Right atrium auricular region (tissue), 2 donors: Measurements from ENCODE around the gene CALU. TPM values are rescaled to one million over a fixed set of nuclear protein-coding genes. Genes with fewer than 3 reads are reported as not detected.

ENCODE experiments used
- DNase-seq: peaks from one replicate; pipeline ENCODE4 v3.0.0-alpha.2; 2019; ENCODE audit warnings: low spot score
- H3K27ac ChIP-seq, 2 donors: fragments of 200-600 bp; sonication (generic); 1 replicate in 1 of 2; 2 replicates in 1 of 2; pipeline ENCODE4 v1.5.1; 2016 to 2019
- H3K27me3 ChIP-seq, 2 donors: fragments of 200-600 bp; sonication (generic); one replicate each; pipeline versions ENCODE4 v1.5.1 to v1.6.0; 2017 to 2019
- H3K36me3 ChIP-seq: fragments of 200-600 bp; sonication (generic); one replicate; pipeline ENCODE4 v1.5.1; 2016
- H3K4me1 ChIP-seq, 2 donors: fragments of 200-600 bp; sonication (generic); one replicate each; pipeline versions ENCODE4 v1.5.1 to v1.6.0; 2017 to 2019
- H3K4me3 ChIP-seq, 2 donors: fragments of 200-600 bp; sonication (generic); 1 replicate in 1 of 2; 2 replicates in 1 of 2; pipeline ENCODE4 v1.5.1; 2017 to 2019; ENCODE audit warnings: mild to moderate bottlenecking in 1 of 2, moderate library complexity in 1 of 2
- H3K9me3 ChIP-seq, 2 donors: fragments of 200-600 bp; sonication (generic); one replicate each; pipeline ENCODE4 v1.5.1; 2019
- total RNA-seq, 2 donors: library from RNA; depleted of rRNA; stranded (reverse); fragments of >200 nt; gene quantifications; one replicate each; pipeline ENCODE4 v1.1.0, GENCODE V29; 2016
- TF ChIP-seq, protein P1 (sequence below), 2 donors: fragments of 200-600 bp; sonication (generic); IDR thresholded peaks; one replicate each; pipeline ENCODE4 v1.5.1; 2019; ENCODE audit warnings: antibody characterized with exemption in 2 of 2

The CALU gene
- total RNA-seq, 2 donors from 2014 or later, result 190 to 286 TPM

DNA sequence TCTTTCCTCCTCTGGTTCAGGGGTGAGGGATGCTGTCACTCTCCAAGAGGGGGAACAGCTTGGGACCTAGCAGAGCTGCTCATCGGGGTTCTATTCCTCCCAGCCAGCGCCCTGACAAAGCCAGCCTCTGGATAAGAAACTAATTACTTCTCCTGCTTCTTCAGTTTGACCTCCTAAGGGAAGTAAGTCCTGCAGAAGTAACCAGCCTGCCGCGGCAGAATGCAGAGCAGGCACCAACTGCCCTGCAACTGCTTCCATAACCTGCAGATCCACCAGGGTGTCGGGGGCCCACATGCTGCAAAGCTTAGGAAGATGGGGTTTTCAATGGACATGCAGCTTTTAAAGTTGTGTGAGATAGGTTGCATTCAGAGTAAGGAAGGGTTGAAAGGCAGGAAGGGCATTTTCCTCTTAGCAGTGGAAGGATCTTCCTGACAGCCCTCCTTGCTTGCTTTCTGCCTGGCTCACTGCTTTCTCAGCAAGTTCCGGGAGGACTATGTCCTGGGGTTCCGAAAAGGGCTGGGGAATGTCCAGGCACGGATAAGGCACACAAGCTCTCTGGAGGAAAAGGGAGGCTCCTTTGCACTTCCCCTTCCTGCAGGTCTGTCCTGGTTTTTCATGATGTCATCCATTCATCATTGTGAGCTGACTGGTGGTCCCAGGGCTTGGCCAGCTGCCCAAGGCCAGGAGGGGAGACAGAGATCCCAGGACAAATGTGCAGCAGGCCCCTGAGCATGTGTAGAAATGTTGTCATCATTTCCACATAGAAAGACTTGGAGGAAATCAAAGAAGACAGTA lies 24.3 kb upstream of the CALU start:
- H3K9me3 ChIP-seq, result no peaks in the 10 kb centered on the region
- TF ChIP-seq, protein P1, sequence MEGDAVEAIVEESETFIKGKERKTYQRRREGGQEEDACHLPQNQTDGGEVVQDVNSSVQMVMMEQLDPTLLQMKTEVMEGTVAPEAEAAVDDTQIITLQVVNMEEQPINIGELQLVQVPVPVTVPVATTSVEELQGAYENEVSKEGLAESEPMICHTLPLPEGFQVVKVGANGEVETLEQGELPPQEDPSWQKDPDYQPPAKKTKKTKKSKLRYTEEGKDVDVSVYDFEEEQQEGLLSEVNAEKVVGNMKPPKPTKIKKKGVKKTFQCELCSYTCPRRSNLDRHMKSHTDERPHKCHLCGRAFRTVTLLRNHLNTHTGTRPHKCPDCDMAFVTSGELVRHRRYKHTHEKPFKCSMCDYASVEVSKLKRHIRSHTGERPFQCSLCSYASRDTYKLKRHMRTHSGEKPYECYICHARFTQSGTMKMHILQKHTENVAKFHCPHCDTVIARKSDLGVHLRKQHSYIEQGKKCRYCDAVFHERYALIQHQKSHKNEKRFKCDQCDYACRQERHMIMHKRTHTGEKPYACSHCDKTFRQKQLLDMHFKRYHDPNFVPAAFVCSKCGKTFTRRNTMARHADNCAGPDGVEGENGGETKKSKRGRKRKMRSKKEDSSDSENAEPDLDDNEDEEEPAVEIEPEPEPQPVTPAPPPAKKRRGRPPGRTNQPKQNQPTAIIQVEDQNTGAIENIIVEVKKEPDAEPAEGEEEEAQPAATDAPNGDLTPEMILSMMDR (IDR thresholded peaks at IDR 0.05), result no peak
- no peak overlapping the region for H3K27ac ChIP-seq
- H3K27me3 ChIP-seq, result no peaks in the 10 kb centered on the region
- no peaks in the 10 kb centered on the region for H3K4me1 ChIP-seq
- H3K36me3 ChIP-seq, result no peaks in the 10 kb centered on the region
- DNase-seq, result no peak
- no peak overlapping the region for H3K4me3 ChIP-seq

DNA sequence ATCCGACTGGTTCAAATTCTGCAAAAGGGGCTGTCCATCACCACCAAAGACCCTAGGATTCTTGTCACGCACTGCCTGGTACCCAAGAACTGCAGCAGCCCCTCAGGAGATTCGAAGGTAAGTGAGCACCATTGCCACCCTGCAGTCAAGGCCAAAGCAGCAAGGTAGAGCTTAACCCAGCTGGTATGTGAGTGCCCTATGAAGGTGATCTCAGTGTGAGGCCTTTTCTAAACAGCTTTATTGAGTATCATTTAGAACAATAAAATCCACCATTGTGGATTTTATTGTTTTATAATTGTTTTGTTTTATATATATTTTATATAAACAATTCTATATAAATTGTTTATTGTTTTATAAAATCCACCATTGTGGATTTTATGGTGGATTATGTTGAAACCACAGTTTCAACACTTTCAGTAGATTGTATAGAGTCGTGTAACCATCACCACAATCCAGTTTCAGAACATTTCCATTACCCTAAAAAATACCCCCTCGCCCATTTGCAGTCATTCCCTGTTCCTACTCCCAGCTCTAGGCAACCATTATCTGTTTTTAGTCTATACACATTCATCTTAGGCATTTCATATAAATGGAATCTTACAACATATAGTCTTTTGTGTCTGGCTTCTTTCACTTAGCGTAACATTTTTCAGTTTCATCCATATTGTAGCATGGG lies 20.1 kb upstream of the CALU start:
- Histone ChIP-seq H3K4me3 (no peak overlapping the region), H3K27me3 (no peaks in the 10 kb centered on the region), H3K4me1 (no peaks in the 10 kb centered on the region), H3K27ac (no peak overlapping the region), H3K9me3 (no peaks in the 10 kb centered on the region), H3K36me3 (no peaks in the 10 kb centered on the region)
- TF ChIP-seq, protein P1 (IDR thresholded peaks at IDR 0.05), result no peak
- DNase-seq, result no peak

DNA sequence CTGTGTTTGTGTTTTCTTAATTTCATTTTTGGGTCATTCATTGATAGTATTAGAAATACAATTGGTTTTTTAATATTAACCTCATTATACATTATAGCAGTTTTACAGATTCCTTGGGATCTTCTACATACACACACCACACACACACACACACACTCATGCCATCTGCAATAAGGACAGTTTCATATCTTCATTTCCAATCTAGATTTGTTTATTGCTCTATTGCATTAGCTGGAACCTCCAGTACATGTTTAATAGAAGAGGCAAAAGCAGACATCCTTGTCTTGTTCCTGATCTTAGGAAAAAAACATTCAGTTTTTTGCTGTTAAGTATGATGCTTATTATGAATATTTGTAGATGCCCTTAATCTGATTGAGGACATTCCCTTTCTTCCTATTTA lies 17.8 kb upstream of the CALU start:
- no peaks in the 10 kb centered on the region for H3K4me1 ChIP-seq
- no peaks in the 10 kb centered on the region for H3K27me3 ChIP-seq
- no peak for DNase-seq
- no peaks in the 10 kb centered on the region for H3K9me3 ChIP-seq
- no peak overlapping the region for H3K27ac ChIP-seq
- no peaks in the 10 kb centered on the region for H3K36me3 ChIP-seq
- TF ChIP-seq, protein P1 (IDR thresholded peaks at IDR 0.05), result no peak
- no peak overlapping the region for H3K4me3 ChIP-seq

DNA sequence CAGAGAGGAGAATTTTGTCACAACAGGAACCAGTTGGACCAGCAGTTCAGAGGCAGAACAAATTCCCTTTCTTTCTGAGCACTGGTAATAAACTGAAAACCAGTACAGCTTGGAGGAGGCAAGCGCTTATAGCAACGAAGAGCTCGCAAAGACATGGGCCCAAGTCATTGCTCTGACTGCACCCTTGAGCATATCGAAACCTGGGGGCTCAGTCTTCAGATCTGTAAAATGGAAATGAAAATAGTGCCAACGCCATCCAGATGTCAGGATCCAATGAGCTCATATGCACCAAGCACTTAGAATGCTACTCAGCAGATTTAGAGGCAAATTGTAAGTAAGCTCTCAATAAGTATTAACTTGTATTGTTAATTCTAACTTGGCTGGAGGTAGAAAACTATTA lies 14.4 kb upstream of the CALU start:
- H3K4me1 ChIP-seq, result no peaks in the 10 kb centered on the region
- no peaks in the 10 kb centered on the region for H3K27me3 ChIP-seq
- no peaks in the 10 kb centered on the region for H3K9me3 ChIP-seq
- H3K4me3 ChIP-seq, result no peak overlapping the region
- no peaks in the 10 kb centered on the region for H3K36me3 ChIP-seq
- H3K27ac ChIP-seq, result no peak overlapping the region
- DNase-seq, result no peak
- TF ChIP-seq, protein P1 (IDR thresholded peaks at IDR 0.05), result no peak

DNA sequence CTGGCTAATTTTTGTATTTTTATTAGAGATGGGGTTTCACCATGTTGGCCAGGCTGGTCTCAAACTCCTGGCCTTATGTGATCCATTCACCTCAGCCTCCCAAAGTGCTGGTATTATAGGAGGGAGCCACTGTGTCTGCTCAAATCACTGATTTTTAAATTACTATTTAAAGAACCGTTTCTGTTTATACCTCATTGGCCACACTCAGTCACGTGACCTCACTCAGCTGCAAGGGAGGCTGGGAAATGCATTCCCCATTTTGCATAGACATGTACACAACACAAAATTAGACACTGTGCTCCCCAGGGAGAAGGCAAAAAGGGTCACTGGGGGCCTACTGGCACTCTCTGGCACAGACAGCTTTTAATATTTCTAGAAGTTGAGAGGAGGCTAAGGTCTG lies 13.6 kb upstream of the CALU start:
- TF ChIP-seq, protein P1 (IDR thresholded peaks at IDR 0.05), result no peak
- Histone ChIP-seq H3K27ac (no peak overlapping the region), H3K36me3 (no peaks in the 10 kb centered on the region), H3K4me3 (no peak overlapping the region), H3K9me3 (no peaks in the 10 kb centered on the region), H3K4me1 (no peaks in the 10 kb centered on the region), H3K27me3 (no peaks in the 10 kb centered on the region)
- no peak for DNase-seq
